MM.1S (cell line): ENCODE data around the gene STX1B.

Source experiments
- DNase-seq: peaks from one replicate; pipeline ENCODE4 v3.0.0-alpha.2; 2015
- H2AFZ ChIP-seq: fragments of 300-600 bp; sonication (generic); 2 replicates; pipeline ENCODE4 v1.6.0; 2016; ENCODE audit warnings: antibody characterized with exemption, low read length
- H3F3A ChIP-seq: fragments of 300-600 bp; sonication (generic); 2 replicates; pipeline ENCODE4 v1.6.1; 2016; ENCODE audit warnings: mild to moderate bottlenecking, antibody characterized with exemption, low read length, moderate library complexity, mixed read lengths; ENCODE audit not compliant: insufficient read depth
- H3K27ac ChIP-seq: fragments of 300-600 bp; sonication (generic); 2 replicates; pipeline ENCODE4 v1.5.1; 2016; ENCODE audit warnings: mild to moderate bottlenecking, low read length
- H3K27me3 ChIP-seq: fragments of 300-600 bp; sonication (generic); replicated peaks from 2 replicates; pipeline ENCODE4 v1.6.0; 2016; ENCODE audit warnings: low read length; ENCODE audit not compliant: insufficient read depth
- H3K36me3 ChIP-seq: fragments of 300-600 bp; sonication (generic); replicated peaks from 2 replicates; pipeline ENCODE4 v1.6.1; 2016; ENCODE audit warnings: mild to moderate bottlenecking, low read length, mixed read lengths; ENCODE audit not compliant: insufficient read depth
- H3K4me1 ChIP-seq: fragments of 300-600 bp; sonication (generic); 2 replicates; pipeline ENCODE4 v1.6.1; 2016; ENCODE audit warnings: low read length, mixed read lengths
- H3K4me2 ChIP-seq: fragments of 300-600 bp; sonication (generic); 2 replicates; pipeline ENCODE4 v1.6.0; 2016; ENCODE audit warnings: low read depth, low read length
- H3K4me3 ChIP-seq: fragments of 300-600 bp; sonication (generic); 2 replicates; pipeline ENCODE4 v1.5.1; 2016; ENCODE audit warnings: low read length, mixed read lengths
- H3K79me2 ChIP-seq: fragments of 300-600 bp; sonication (generic); 2 replicates; pipeline ENCODE4 v1.6.1; 2016; ENCODE audit warnings: mixed run types, low read length, mixed read lengths
- H3K9ac ChIP-seq: fragments of 300-600 bp; sonication (generic); 2 replicates; pipeline ENCODE4 v1.6.1; 2016; ENCODE audit warnings: low read length, mixed read lengths
- H3K9me2 ChIP-seq: fragments of 300-600 bp; sonication (generic); replicated peaks from 2 replicates; pipeline ENCODE4 v1.6.1; 2016; ENCODE audit warnings: mild to moderate bottlenecking, low read length, mixed read lengths; ENCODE audit not compliant: insufficient read depth
- H3K9me3 ChIP-seq: fragments of 300-600 bp; sonication (generic); replicated peaks from 2 replicates; pipeline ENCODE4 v1.6.1; 2016; ENCODE audit warnings: mild to moderate bottlenecking, low read length, mixed read lengths; ENCODE audit not compliant: insufficient read depth
- H4K20me1 ChIP-seq: fragments of 300-600 bp; sonication (generic); 2 replicates; pipeline ENCODE4 v1.6.1; 2016; ENCODE audit warnings: mild to moderate bottlenecking, low read length, moderate library complexity, mixed read lengths; ENCODE audit not compliant: insufficient read depth
- CTCF ChIP-seq: fragments of 300-600 bp; sonication (generic); IDR thresholded peaks from 2 replicates; pipeline ENCODE4 v1.5.1; 2016; ENCODE audit warnings: antibody characterized with exemption, low read length, mixed read lengths
- EZH2 ChIP-seq: fragments of 300-600 bp; sonication (generic); optimal IDR thresholded peaks from 2 replicates; pipeline ENCODE3; 2017; ENCODE audit warnings: low read depth, mild to moderate bottlenecking, antibody characterized with exemption, low read length, mixed read lengths
- EZH2phosphoT487 ChIP-seq: fragments of 300-600 bp; sonication (generic); IDR thresholded peaks from 2 replicates; pipeline ENCODE4 v1.6.1; 2018; ENCODE audit warnings: antibody characterized with exemption, low read length

STX1B gene

GRCh38 chr16:31005350-31006085 lies 4.9 kb downstream of the STX1B start:
- H4K20me1 ChIP-seq: no peaks in the 10 kb centered on the region
- TF ChIP-seq EZH2: no peak
- TF ChIP-seq EZH2phosphoT487: no peak
- TF ChIP-seq CTCF: no peak
- H3K9me3 ChIP-seq: no peaks in the 10 kb centered on the region
- H3K27ac ChIP-seq: no peak overlapping the region
- H3K4me1 ChIP-seq: no peaks in the 10 kb centered on the region
- H3K4me2 ChIP-seq: no peak overlapping the region
- DNase-seq: no peak
- H3K4me3 ChIP-seq: no peak overlapping the region
- peaks cover 91% of the 10 kb centered on the region for H3K27me3 ChIP-seq
- no peaks in the 10 kb centered on the region for H3K79me2 ChIP-seq
- no peak overlapping the region for H2AFZ ChIP-seq
- H3K9me2 ChIP-seq: no peaks in the 10 kb centered on the region
- H3K9ac ChIP-seq: no peak overlapping the region
- H3F3A ChIP-seq: no peaks in the 10 kb centered on the region
- H3K36me3 ChIP-seq: no peaks in the 10 kb centered on the region

- no peaks in the 10 kb centered on the region for H4K20me1 ChIP-seq
- no peaks in the 10 kb centered on the region for H3K9me3 ChIP-seq
- H2AFZ ChIP-seq: no peak overlapping the region
- peaks cover 93% of the 10 kb centered on the region for H3K27me3 ChIP-seq
- no peak overlapping the region for H3K27ac ChIP-seq
- H3K36me3 ChIP-seq: no peaks in the 10 kb centered on the region
- H3K79me2 ChIP-seq: no peaks in the 10 kb centered on the region
- no peaks in the 10 kb centered on the region for H3K9me2 ChIP-seq
- TF ChIP-seq CTCF (no peak), EZH2phosphoT487 (no peak), EZH2 (no peak)
- no peaks in the 10 kb centered on the region for H3F3A ChIP-seq
- no peak overlapping the region for H3K4me2 ChIP-seq
- H3K9ac ChIP-seq: no peak overlapping the region
- no peak for DNase-seq
- H3K4me3 ChIP-seq: no peak overlapping the region
- H3K4me1 ChIP-seq: no peaks in the 10 kb centered on the region
Observed at GRCh38 chr16:31004658-31005057, 5.8 kb downstream of the STX1B start.

GRCh38 chr16:31003744-31004143 lies 6.7 kb downstream of the STX1B start:
- Histone ChIP-seq H3K4me2 (no peak overlapping the region), H3K9me2 (no peaks in the 10 kb centered on the region)
- no peak for TF ChIP-seq EZH2

GRCh38 chr16:31002862-31003341 lies 7.5 kb downstream of the STX1B start:
- no peak overlapping the region for H2AFZ ChIP-seq
- no peak overlapping the region for H3K4me2 ChIP-seq
- DNase-seq: no peak

More at GRCh38 chr16:31003744-31004143, 6.7 kb downstream of the STX1B start:
- no peak for DNase-seq
- Histone ChIP-seq H2AFZ (no peak overlapping the region), H3K79me2 (no peaks in the 10 kb centered on the region), H3K4me1 (no peaks in the 10 kb centered on the region), H3F3A (no peaks in the 10 kb centered on the region), H4K20me1 (no peaks in the 10 kb centered on the region), H3K4me3 (no peak overlapping the region), H3K36me3 (no peaks in the 10 kb centered on the region), H3K27ac (no peak overlapping the region), H3K27me3 (peaks cover 93% of the 10 kb centered on the region), H3K9ac (no peak overlapping the region), H3K9me3 (no peaks in the 10 kb centered on the region)

More at GRCh38 chr16:31002862-31003341, 7.5 kb downstream of the STX1B start:
- Histone ChIP-seq H3F3A (no peaks in the 10 kb centered on the region), H3K4me1 (no peaks in the 10 kb centered on the region), H3K9me2 (no peaks in the 10 kb centered on the region), H3K27me3 (peaks cover 96% of the 10 kb centered on the region), H3K27ac (no peak overlapping the region), H3K79me2 (no peaks in the 10 kb centered on the region), H3K36me3 (no peaks in the 10 kb centered on the region), H3K9me3 (no peaks in the 10 kb centered on the region), H3K4me3 (no peak overlapping the region), H4K20me1 (no peaks in the 10 kb centered on the region), H3K9ac (no peak overlapping the region)
- TF ChIP-seq CTCF (no peak), EZH2 (no peak), EZH2phosphoT487 (no peak)
